GM18951 (cell line): ENCODE measurements around the gene PRR18.

Source experiments
- POLR2A ChIP-seq: IDR thresholded peaks from 4 replicates; pipeline ENCODE4 v1.6.1; 2011; ENCODE audit warnings: mild to moderate bottlenecking; ENCODE audit not compliant: insufficient read length, insufficient read depth; ENCODE audit errors: extremely low read depth
- in situ Hi-C: fragments of 300-500 bp; cut with MboI; formaldehyde crosslinking; loops from one replicate; pipeline ENCODE4 v1.12.0; 2022; ENCODE audit warnings: low sequenced_read_pairs, mixed read lengths, inconsistent platforms; ENCODE audit not compliant: unreplicated experiment

Gene PRR18

DNA sequence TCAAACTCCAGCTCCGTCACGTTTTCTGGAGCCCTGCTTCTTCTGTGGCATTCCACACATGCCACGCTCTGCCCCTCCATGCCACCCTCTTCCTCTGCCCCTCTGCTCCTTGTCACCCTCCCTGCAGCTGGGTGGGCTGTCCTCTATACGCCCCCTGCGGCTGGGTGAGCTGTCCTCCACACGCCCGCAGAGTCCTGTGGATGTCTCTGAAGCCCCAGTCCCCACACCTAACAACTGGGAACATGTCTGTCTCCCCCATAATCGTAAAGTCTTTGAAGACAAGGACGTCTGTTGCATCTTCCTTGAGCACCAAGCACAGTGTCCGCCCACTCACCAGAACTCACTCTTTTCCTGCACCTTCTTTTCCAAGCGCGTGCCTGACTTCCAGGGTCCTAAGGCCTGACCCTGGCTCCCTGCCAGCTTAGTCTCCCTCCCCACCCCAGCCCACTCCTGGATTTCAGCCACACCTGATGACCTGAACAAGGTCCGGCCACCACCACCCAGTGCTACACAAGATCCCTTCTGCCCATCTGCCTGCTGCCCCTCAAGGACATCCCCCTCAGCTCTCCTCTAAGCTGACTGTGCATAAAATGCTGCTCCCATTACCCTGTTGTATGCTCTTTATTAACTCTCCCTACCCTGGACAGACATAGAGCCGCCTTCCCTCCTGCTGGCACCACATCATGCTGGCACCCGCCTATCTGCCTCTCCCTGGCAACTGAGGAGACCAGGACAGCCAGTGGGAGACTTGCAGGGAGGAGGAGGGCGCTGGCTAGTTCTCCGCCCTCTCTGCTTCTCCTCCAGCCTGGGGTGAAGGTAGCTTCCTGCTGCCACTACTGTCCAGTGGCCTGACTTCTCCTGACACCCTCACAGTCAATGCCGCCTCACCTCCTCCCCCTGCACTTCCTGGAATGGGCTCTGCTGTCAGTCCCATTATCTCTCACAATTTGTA is 10.7 kb upstream of the PRR18 start:
- TF ChIP-seq POLR2A: peak; percentile 13
- in situ Hi-C loops: no loop called here

DNA sequence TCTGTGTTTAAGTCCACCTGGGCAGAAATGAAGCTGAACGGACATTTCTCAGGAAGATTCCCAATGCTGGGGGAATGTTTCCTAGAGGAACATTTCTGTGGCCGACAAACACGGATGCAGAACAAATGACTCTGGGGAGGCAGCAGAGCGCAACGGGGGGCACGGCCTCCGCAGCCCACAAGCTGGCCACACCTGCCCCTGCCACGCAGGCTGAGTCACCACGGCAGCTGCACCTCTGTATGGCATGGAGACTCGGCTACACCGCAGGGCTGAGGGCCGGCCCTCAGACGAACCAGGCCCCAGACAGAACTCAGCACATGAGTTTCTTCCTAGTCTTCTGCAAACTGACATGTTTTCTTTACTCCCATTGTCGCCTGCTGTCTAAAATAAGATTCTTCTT is 10.0 kb upstream of the PRR18 start:
- TF ChIP-seq POLR2A: no peak
- in situ Hi-C loops: no loop called here

DNA sequence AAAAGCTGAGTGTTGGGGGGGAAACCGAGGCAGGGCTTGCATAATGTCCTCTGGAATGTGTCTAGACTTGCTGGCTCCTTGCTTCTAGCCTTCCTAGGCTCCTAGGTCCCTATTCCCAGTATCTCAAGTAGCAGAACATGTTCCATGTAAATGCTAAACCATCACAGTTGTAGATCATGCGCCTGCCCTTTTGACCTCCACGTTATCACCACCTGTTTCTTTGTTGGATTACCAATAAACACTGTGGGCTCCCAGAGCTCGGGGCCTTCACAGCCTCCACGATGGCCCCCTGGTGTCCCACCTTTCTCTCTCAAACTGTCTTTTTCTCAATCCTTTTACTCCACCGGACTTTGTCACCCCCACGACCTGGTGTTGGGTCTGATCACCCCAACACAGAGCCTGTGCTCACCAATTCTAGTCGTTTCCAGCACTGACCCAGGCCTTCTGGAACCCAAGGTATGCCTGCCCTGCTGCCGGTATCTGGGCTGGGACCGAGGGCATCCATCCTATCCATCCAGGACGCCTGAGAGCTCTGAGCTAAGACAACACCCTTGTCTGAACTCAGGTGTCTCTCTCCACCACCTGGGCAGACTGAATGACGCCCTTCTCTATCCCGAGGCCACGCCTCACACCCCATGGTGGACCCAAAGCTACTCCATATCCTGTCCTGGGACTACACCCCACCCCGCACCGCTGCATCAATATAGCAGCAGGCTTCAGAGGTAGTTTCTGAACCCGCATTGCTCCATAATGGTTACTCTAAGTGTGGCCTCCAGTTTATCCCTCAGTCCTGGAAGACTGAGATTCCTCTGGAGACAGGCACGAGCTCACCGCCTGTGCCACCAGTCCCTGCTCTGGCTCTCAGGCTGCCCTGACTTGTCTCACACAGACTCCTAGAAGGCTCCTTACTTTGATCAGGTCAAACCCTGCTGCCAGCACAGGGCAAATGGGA is 9.3 kb upstream of the PRR18 start:
- in situ Hi-C loops: no loop called here
- no peak for TF ChIP-seq POLR2A

DNA sequence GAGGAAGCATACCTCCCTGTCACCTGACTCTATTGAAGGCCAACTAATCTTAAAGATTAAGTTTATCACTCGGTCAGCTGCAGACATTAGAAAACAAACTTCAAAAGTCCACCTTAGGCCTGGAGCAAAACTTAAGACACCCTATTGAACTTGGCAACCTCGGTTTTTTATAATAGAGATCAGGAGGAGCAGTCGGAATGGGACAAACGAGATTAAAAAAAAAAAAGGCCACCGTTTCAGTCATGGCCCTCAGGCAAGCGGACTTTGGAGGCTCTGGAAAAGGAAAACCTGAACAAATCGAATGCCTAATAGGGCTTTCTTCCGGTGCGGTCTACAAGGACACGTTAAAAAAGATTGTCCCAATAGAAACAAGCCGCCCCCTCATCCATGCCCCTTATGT is 7.2 kb upstream of the PRR18 start:
- no peak for TF ChIP-seq POLR2A
- in situ Hi-C loops: no loop called here

DNA sequence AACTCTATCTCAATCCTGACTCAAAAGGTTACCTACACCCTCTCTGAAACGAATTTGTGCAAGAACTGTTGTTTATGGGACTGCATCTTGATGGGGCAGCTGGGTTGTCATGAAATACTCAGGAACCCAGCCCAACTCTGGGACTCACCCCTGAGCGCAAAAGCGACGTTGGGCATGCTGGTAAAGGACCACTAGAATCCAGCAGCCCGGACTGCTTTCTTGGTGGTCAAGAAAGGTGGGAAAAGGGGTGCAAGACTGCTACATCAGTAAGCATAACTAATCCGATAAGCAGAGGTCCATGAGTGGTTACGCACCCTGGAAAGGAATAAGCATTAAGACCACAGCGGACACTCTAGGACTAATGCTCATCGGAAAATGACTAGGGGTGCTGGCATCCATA is 6.3 kb upstream of the PRR18 start:
- TF ChIP-seq POLR2A: no peak
- in situ Hi-C loops: no loop called here

DNA sequence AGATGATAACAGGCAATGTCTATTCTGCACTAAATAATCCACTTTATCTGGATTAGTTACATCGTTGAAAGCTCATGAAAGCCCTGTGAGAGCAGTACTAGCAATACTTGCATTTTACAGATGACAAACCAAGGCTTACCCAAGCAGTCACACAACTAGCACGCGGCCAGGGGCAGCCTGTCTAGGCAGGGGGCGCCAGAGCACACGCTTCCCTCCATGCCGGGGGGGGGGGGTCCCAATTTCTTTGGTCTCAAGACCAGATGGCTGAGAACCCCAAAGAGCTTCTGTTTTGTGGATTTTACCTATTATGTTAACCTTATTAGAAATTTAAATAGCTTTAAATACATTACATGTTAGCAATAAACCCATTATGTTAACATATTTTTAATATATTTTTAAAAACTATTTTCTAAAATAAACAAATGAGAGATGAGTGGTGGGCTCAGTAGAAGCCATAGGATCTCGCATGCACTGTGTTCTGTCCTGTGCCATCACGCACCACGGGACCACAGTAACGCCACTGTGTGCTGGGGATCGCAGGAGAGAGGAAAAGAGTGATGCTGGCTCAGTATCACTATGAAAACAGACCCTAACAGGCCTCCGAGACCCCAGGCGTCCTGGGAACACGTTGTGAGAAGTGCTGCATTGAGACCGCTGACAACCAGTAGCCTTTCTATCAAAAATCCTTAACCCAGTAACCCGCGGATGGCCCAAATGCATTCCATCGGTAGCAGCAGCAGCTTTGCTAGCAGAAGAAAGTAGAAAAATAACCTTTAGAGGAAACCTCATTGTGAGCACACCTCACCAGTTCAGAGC is 5.3 kb upstream of the PRR18 start:
- in situ Hi-C loops: no loop called here
- TF ChIP-seq POLR2A: no peak

DNA sequence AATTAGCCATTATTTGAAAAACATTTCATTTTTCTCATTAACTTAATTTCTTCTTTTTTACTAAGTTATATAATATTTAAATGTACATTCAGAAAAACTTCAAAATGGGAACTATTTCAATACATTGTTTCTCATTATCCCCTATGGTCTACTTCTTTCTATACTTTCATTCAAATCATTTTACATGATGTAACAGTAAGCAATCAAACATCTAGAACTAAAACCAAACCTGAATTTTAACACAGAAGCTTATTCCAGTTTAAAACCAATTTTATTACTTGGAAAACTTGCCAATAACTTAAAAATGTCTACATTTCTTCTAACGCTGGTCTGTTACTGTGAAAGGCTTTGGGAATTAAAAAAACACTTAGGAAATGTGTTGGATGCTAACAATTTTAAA is 4.6 kb upstream of the PRR18 start:
- no peak for TF ChIP-seq POLR2A
- in situ Hi-C loops: no loop called here

DNA sequence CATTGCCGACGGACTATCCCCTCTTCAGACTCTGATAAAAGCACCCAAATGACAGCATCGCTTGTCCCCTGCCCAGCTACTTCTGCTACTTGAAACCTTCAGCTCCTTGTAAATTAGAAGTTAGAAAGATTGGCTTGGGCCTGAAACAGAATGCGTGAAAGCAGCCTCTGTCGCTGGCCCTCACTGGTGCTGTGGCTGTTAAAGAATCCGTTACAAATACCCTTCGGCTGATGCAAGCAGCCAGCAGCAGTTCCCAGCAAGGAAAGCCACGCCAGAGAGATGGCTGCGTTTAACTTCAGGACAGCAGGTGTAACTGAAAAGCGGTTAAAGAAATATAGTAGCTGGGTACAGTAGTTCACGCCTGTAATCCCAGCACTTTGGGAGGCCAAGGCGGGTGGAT is 2.4 kb upstream of the PRR18 start:
- TF ChIP-seq POLR2A: no peak
- in situ Hi-C loops: no loop called here

DNA sequence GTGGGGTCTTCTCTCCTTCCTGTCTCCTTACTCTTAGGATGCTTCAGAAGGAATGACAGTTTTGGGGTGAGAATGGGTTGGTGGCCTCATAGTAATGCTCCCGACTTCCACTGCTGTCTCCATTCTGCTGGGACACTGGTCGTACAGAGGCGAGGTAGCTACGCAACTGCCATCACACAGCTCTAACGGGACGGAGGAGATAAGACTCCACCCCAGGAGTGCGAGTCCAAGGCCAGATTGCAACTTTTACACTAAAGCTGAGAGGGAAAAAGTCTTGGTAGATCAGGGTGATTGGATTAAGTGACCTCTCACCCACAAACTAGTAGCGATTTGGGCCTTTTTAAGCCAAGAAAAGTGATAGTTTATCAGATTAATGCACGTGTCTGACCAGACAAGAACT is 1.8 kb upstream of the PRR18 start:
- in situ Hi-C loops: no loop called here
- TF ChIP-seq POLR2A: no peak

DNA sequence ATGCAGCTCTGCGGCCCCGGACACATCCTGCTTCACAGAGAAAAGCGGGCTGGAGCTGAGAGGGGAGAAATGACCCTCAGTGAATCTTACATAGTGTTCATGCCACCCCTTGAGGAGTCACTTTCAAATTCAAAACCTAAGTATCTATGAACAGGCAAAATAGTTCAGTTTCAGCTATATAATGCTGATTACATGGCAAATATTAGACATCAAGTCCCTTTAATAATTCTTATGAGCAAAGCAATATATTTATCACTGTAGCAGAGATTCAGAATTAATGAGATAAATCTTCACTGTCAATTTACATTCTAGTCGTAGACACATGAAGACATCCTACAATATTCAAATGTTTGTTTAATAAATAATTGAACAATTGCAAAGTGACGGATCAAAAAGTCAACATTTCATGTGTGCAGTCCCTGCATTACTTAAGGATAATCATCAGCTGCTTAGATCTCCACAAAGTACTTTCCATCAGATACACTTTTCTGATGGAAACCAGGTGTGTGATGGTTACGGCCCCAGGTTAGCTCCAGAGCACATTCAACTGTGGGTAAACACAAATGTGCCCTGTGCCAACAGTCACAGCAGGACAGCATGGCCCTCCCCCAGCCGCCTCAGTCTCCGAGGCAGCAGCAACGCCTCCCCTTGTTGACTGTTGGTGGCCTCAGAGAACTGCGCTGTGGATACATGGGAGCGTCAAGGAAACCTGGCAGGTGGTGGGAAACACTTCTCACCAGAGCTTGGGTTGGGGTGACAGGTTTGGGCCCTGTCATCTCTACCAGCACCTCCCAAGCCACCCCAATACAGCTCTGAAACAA is 787 bp upstream of the PRR18 start:
- in situ Hi-C loops: no loop called here

DNA sequence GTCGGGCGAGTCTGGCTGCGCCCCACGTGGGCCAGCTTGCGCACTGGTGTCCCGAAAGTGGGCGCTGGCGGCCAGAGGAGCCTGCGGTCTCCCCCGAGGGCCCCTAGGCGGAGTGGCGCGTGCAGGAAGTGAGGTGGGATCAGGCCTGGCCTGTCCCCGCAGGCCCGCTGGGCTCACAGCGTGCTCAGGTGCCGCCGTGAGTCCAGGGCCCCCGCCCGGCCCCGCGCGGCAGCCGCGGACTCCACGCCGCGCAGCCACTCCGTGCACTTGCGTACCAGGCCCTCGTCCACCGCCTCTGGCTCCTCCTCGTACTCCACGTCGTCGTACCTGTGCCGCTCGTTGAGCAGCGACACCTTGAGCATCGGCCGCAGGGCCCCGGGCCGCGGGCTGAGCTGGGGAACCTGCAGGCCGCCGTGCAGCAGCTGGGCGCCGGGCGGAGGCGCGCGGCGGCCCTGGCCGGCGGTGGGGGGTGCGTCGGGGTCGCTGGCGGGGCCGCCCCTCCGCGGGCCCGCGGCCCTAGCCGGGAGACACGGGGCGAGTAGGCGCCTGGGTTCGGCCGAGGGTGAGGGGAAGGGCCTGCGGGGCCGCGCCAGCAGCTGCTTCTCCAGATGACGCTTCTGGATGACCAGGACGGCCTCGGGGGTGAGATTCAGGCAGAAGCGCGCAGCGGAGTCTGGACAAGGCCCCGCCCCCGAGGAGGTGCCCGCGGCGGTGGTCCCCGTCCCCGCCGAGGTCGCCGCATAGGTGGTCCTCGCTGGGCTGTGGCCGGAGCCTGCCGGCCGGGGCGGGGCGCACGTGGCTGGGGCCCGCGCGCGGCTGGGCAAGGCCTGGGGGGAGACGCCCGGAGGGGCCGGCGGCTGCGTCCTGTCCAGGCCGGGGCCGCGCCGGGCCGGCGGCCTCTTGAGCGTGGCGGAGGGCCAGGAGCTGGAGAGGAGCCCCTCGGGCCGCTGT is 835 bp downstream of the PRR18 start:
- TF ChIP-seq POLR2A: no peak
- in situ Hi-C loops: no loop called here

More for the DNA sequence above, 787 bp upstream of the PRR18 start:
- TF ChIP-seq POLR2A: no peak
